OCI-LY3 (cell line): ENCODE measurements around the gene FBXO2.

ENCODE experiments used
- CTCF ChIP-seq: fragments of 200-600, 300-600 bp; sonication (generic); IDR thresholded peaks from 2 replicates; pipeline ENCODE4 v1.5.1; 2014; ENCODE audit warnings: antibody characterized with exemption, low read length, low read depth
- EZH2phosphoT487 ChIP-seq: fragments of 200-600 bp; shearing (Covaris generic); IDR thresholded peaks from 2 replicates; pipeline ENCODE4 v1.6.1; 2018; ENCODE audit warnings: antibody characterized with exemption, mixed run types, low read depth

- no peak for TF ChIP-seq CTCF
- TF ChIP-seq EZH2phosphoT487 = no peak
These were observed 48.0 kb upstream of the FBXO2 start for GRCh38 chr1:11701981-11702803.
